Aorta (tissue), 5 donors: ENCODE data around the gene NR6A1. TPM values are rescaled to one million over a fixed set of nuclear protein-coding genes. Genes with fewer than 3 reads are reported as not detected.

Source experiments
- ATAC-seq: fragments of 200-7000 bp; cut with Tn5 transposase; one replicate; pipeline ENCODE4 v1.9.1; 2022; ENCODE audit warnings: moderate library complexity; ENCODE audit not compliant: low FRiP score
- DNase-seq, 2 donors: peaks; one replicate each; pipeline ENCODE4 v3.0.0-alpha.2; 2020
- H3K27ac ChIP-seq, 2 donors: one replicate each; pipeline ENCODE4 v1.5.1; 2013; ENCODE audit warnings: low read length in 2 of 2, mild to moderate bottlenecking in 2 of 2, moderate library complexity in 2 of 2, control low read depth in 1 of 2, inconsistent platforms in 1 of 2, low read depth in 1 of 2
- H3K27me3 ChIP-seq, 2 donors: one replicate each; pipeline ENCODE4 v1.6.1; 2013; ENCODE audit warnings: control low read depth in 1 of 2, low read length in 1 of 2, mild to moderate bottlenecking in 1 of 2, moderate library complexity in 1 of 2; ENCODE audit not compliant: insufficient read depth in 2 of 2, control insufficient read depth in 1 of 2
- H3K36me3 ChIP-seq, 2 donors: one replicate each; pipeline ENCODE4 v1.6.1; 2013; ENCODE audit warnings: control low read depth in 1 of 2, low read length in 1 of 2, mild to moderate bottlenecking in 1 of 2; ENCODE audit not compliant: insufficient read depth in 2 of 2, control insufficient read depth in 1 of 2
- H3K4me1 ChIP-seq, 2 donors: one replicate each; pipeline ENCODE4 v1.6.1; 2013; ENCODE audit warnings: low read length in 2 of 2, control low read depth in 1 of 2, mild to moderate bottlenecking in 1 of 2, moderate library complexity in 1 of 2; ENCODE audit not compliant: insufficient read depth in 2 of 2, control insufficient read depth in 1 of 2
- H3K4me3 ChIP-seq, 2 donors: one replicate each; pipeline ENCODE4 v1.5.1; 2013; ENCODE audit warnings: low read length in 2 of 2, control low read depth in 1 of 2, mild to moderate bottlenecking in 1 of 2
- H3K9me3 ChIP-seq: one replicate; pipeline ENCODE4 v1.6.1; 2013; ENCODE audit warnings: mild to moderate bottlenecking, low read length; ENCODE audit not compliant: control insufficient read depth
- WGBS, 2 donors: extraction: QIAGEN DNeasy Blood & Tissue Kit; methylation state at CpG; one replicate each; pipeline ENCODE4 v1.1.7; 2013; 5-methylcytosine and 5-hydroxymethylcytosine counted together
- intact Hi-C, 2 donors: fragments of 100-400 bp; cut with DNase I; formaldehyde crosslinking; loops; one replicate each; pipeline versions ENCODE4 v1.14.2 to v1.15.0; 2022
- polyA plus RNA-seq, 2 donors: library from polyadenylated mRNA; stranded (reverse); fragments of 200-250 nt; gene quantifications; one replicate each; pipeline ENCODE4 v1.2.3, GENCODE V29; 2013
- total RNA-seq, 2 donors: library from RNA; stranded (reverse); fragmentation: NEBNext Ultra II Directional; extraction: Animal tissue kit (Norgen Biotek cat#: 25700); gene quantifications; one replicate each; pipeline ENCODE4 v1.2.1, GENCODE V29; 2021
- donor health status: healthy with polysubstance abuse.
- donor health status: Bipolar disorder and iron deficiency.
- donor health status: DM: no; HTN: no; CAD: no.
- donor health status: DM: no; HTN: no; CAD: no.
- donor health status: DM: yes; HTN: yes; CAD: no.

Gene NR6A1
- total and polyA plus RNA-seq, 4 donors: 0.26 to 1.6 (median 0.46) TPM

- Histone ChIP-seq H3K4me3 (no peak overlapping the region), H3K27ac (no peak overlapping the region), H3K36me3 (no peaks in the 10 kb centered on the region), H3K27me3 (no peaks in the 10 kb centered on the region), H3K4me1 (no peaks in the 10 kb centered on the region), H3K9me3 (no peaks in the 10 kb centered on the region)
- no peak for DNase-seq
- intact Hi-C loops: loop anchor here in 1 of 2 donors (5.0 kb wide), 1 partner anchor 115 kb away; no protein-coding TSS in a partner anchor
- ATAC-seq: no peak
- 49 to 60% methylated on average over 4 of the region's 4 CpGs for WGBS, 2 donors
Observed at GRCh38 chr9:124766815-124767554, 4.1 kb downstream of the NR6A1 start.

DNA sequence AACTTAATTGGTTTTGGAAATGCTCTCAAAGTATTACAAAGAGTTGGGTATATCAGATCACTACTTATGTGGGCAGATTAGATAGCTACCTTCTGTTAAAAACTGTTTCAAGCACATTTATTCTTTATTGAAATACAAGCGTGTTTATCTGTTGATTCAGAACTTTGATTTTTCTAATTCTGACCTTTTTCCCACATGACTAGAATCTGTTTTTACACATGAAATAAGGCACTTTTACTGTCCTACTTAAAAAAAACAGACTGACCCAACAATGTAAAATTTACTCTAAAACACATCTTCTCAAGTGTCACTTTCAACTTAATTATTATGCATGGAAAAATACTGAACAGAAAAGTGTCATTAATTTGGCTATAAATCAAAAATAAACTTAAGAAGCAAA lies 4.8 kb downstream of the NR6A1 start:
- no peak for DNase-seq
- no peaks in the 10 kb centered on the region for H3K27me3 ChIP-seq
- H3K4me1 ChIP-seq: no peaks in the 10 kb centered on the region
- intact Hi-C loops: loop anchor here in 1 of 2 donors (5.0 kb wide), 1 partner anchor 114 kb away; no protein-coding TSS in a partner anchor
- ATAC-seq: no peak
- H3K4me3 ChIP-seq: no peak overlapping the region
- no peak overlapping the region for H3K27ac ChIP-seq
- WGBS, 2 donors: 85 to 94% methylated on average over 1 of the region's 1 CpG
- H3K9me3 ChIP-seq: no peaks in the 10 kb centered on the region
- H3K36me3 ChIP-seq: no peaks in the 10 kb centered on the region

- Histone ChIP-seq H3K27me3 (no peaks in the 10 kb centered on the region), H3K27ac (no peak overlapping the region), H3K9me3 (no peaks in the 10 kb centered on the region), H3K36me3 (no peaks in the 10 kb centered on the region), H3K4me3 (no peak overlapping the region), H3K4me1 (no peaks in the 10 kb centered on the region)
- intact Hi-C loops: loop anchor here in 1 of 2 donors (5.0 kb wide), 1 partner anchor 113 kb away; no protein-coding TSS in a partner anchor
- DNase-seq: no peak
- no peak for ATAC-seq
- WGBS, 2 donors: 66 to 69% methylated on average over 6 of the region's 6 CpGs
Observed at GRCh38 chr9:124765439-124765835, 5.7 kb downstream of the NR6A1 start.

- Histone ChIP-seq H3K4me3 (no peak overlapping the region), H3K9me3 (no peaks in the 10 kb centered on the region), H3K36me3 (no peaks in the 10 kb centered on the region), H3K27ac (no peak overlapping the region), H3K27me3 (no peaks in the 10 kb centered on the region), H3K4me1 (no peaks in the 10 kb centered on the region)
- DNase-seq: no peak
- intact Hi-C loops: loop anchor here in 1 of 2 donors (5.0 kb wide), 1 partner anchor 113 kb away; no protein-coding TSS in a partner anchor
- WGBS, 2 donors: 80 to 85% methylated on average over 6 of the region's 6 CpGs
- ATAC-seq: no peak
Observed at GRCh38 chr9:124764774-124765438, 6.2 kb downstream of the NR6A1 start.

GRCh38 chr9:124762633-124763032 lies 8.5 kb downstream of the NR6A1 start:
- intact Hi-C loops: no loop called here
- no peak for DNase-seq
- Histone ChIP-seq H3K36me3 (no peaks in the 10 kb centered on the region), H3K4me3 (peak overlapping the region in 1 of 2 donors; percentile 8), H3K4me1 (no peaks in the 10 kb centered on the region), H3K27ac (no peak overlapping the region), H3K9me3 (no peaks in the 10 kb centered on the region), H3K27me3 (no peaks in the 10 kb centered on the region)
- ATAC-seq: no peak
- 86 to 90% methylated on average over 3 of the region's 3 CpGs for WGBS, 2 donors

GRCh38 chr9:124761710-124762109 lies 9.4 kb downstream of the NR6A1 start:
- ATAC-seq: no peak
- Histone ChIP-seq H3K9me3 (no peaks in the 10 kb centered on the region), H3K36me3 (no peaks in the 10 kb centered on the region), H3K27ac (no peak overlapping the region), H3K4me3 (no peak overlapping the region), H3K27me3 (no peaks in the 10 kb centered on the region), H3K4me1 (no peaks in the 10 kb centered on the region)
- WGBS, 2 donors: 73 to 75% methylated on average over 3 of the region's 3 CpGs
- DNase-seq: no peak
- intact Hi-C loops: no loop called here

DNA sequence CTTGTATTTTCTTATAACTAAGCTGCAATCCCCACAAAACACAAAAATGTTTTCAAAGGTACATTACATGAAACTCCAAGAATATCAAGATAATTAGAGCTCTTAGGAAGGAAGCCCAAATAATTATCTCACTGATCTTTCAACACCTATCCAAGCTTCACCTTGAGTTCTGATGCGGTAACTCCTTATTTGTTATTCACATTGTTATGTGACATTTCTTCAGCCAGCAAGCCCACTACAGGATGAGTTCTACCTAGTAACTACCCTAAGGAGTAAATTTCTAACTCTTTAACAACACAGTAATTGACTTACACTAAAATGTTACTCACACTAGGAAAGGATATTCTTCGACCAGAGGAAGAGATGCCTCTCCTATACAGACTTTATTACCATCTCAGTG lies 9.9 kb downstream of the NR6A1 start:
- H3K27me3 ChIP-seq: no peaks in the 10 kb centered on the region
- DNase-seq: no peak
- no peaks in the 10 kb centered on the region for H3K4me1 ChIP-seq
- no peaks in the 10 kb centered on the region for H3K36me3 ChIP-seq
- no peak overlapping the region for H3K27ac ChIP-seq
- ATAC-seq: no peak
- H3K9me3 ChIP-seq: no peaks in the 10 kb centered on the region
- intact Hi-C loops: no loop called here
- H3K4me3 ChIP-seq: no peak overlapping the region
- WGBS, 2 donors: 79 to 81% methylated on average over 2 of the region's 2 CpGs

DNA sequence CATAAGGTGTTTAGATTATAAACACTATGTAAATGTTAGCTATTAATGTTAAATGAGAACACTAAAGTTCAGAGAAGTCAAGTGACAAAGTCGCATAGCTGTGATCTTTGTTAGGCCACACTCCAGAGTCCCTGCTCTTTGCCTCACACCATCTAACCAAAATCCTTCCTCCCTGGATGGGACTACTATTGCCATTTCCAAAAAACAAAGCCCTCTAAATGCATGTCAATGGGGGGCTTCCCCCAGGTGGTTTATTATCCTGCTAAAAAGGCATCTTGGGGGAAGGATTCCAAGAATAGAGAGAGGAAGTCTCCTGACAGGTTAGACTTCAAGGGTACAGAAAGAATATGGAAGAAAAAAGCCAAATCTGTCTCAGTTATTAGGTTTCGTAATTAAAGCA lies 10.4 kb downstream of the NR6A1 start:
- Histone ChIP-seq H3K4me1 (no peaks in the 10 kb centered on the region), H3K4me3 (no peak overlapping the region), H3K9me3 (no peaks in the 10 kb centered on the region), H3K36me3 (no peaks in the 10 kb centered on the region), H3K27ac (no peak overlapping the region), H3K27me3 (no peaks in the 10 kb centered on the region)
- intact Hi-C loops: no loop called here
- DNase-seq: no peak
- no peak for ATAC-seq
- WGBS, 2 donors: 97% methylated on average over 2 of the region's 2 CpGs

GRCh38 chr9:124759327-124759726 lies 11.8 kb downstream of the NR6A1 start:
- intact Hi-C loops: no loop called here
- H3K4me3 ChIP-seq: no peak overlapping the region
- H3K9me3 ChIP-seq: no peaks in the 10 kb centered on the region
- 92 to 96% methylated on average over 2 of the region's 2 CpGs for WGBS, 2 donors
- H3K36me3 ChIP-seq: no peaks in the 10 kb centered on the region
- H3K27ac ChIP-seq: no peak overlapping the region
- ATAC-seq: no peak
- no peak for DNase-seq
- no peaks in the 10 kb centered on the region for H3K4me1 ChIP-seq
- H3K27me3 ChIP-seq: peaks cover 0 to under 1% of the 10 kb centered on the region in 2 donors
